K562 (cell line): ENCODE measurements around the gene EGR1. TPM values are rescaled to one million over a fixed set of nuclear protein-coding genes. Genes with fewer than 3 reads are reported as not detected.

Source experiments
- EHMT2 ChIP-seq: fragments of 450-650 bp; IDR thresholded peaks from 2 replicates; pipeline ENCODE4 v1.6.1; 2018; ENCODE audit warnings: antibody characterized with exemption
- ELK3 ChIP-seq: fragments of 450-650 bp; formaldehyde crosslinking; IDR thresholded peaks from 2 replicates; pipeline ENCODE4 v1.4.0; 2020; ENCODE audit warnings: mild to moderate bottlenecking
- FOXA1 ChIP-seq: fragments of 450-650 bp; IDR thresholded peaks from 2 replicates; pipeline ENCODE4 v1.6.1; 2016; ENCODE audit warnings: mild to moderate bottlenecking, borderline replicate concordance
- FOXP4 ChIP-seq: sonication (generic); formaldehyde crosslinking; IDR thresholded peaks from 2 replicates; pipeline ENCODE4 v1.8.0; 2022; ENCODE audit warnings: mild to moderate bottlenecking, missing genetic modification reagents, borderline replicate concordance
- GATAD2A ChIP-seq: fragments of 450-650 bp; IDR thresholded peaks from 2 replicates; pipeline ENCODE4 v1.6.1; 2017
- GTF2B ChIP-seq: IDR thresholded peaks from 2 replicates; pipeline ENCODE4 v1.6.1; 2011; ENCODE audit not compliant: insufficient read length; ENCODE audit errors: extremely low read depth
- MLLT1 ChIP-seq, 2 experiments: fragments of 450-650 bp; IDR thresholded peaks; 2 replicates each; pipeline ENCODE4 v1.6.1; 2016
- MTF1 ChIP-seq: fragments of 250-450 bp; sonication (Bioruptor Pico); IDR thresholded peaks from 2 replicates; pipeline ENCODE4 v1.9.0; 2021; ENCODE audit warnings: moderate library complexity, mild to moderate bottlenecking, inconsistent platforms, borderline replicate concordance
- NR2C2 ChIP-seq, 2 experiments: fragments of 200-800 bp in 1 of 2; sonication (Bioruptor generic) in 1 of 2; sonication (generic) in 1 of 2; formaldehyde crosslinking in 1 of 2; IDR thresholded peaks; 2 replicates each; pipeline versions ENCODE4 v1.6.1 to v1.8.0; 2016 to 2022; ENCODE audit warnings: mild to moderate bottlenecking in 1 of 2, missing compliant biosample characterization in 1 of 2, missing genetic modification characterization in 1 of 2, missing genetic modification reagents in 1 of 2
- OTX1 ChIP-seq: fragments of 450-650 bp; formaldehyde crosslinking; IDR thresholded peaks from 2 replicates; pipeline ENCODE4 v1.4.0; 2022; ENCODE audit warnings: mild to moderate bottlenecking
- RBM34 ChIP-seq: fragments of 200-400 bp; formaldehyde crosslinking; IDR thresholded peaks from 2 replicates; pipeline ENCODE4 v1.6.1; 2018; ENCODE audit warnings: low read length, borderline replicate concordance; ENCODE audit not compliant: insufficient read depth
- SAFB ChIP-seq: fragments of 200-400 bp; formaldehyde crosslinking; IDR thresholded peaks from 2 replicates; pipeline ENCODE4 v1.6.1; 2017; ENCODE audit warnings: low read depth, low read length, borderline replicate concordance
- SAP30 ChIP-seq: fragments of 200-600 bp; sonication (generic); IDR thresholded peaks from 2 replicates; pipeline ENCODE4 v1.6.1; 2012; ENCODE audit warnings: borderline replicate concordance, low read depth, mild to moderate bottlenecking, moderate library complexity, low read length, control low read depth, inconsistent platforms; ENCODE audit not compliant: insufficient read depth, poor library complexity, severe bottlenecking
- SETDB1 ChIP-seq: IDR thresholded peaks from one replicate; pipeline ENCODE4 v1.6.1; 2012; ENCODE audit warnings: low read length, control low read depth, inconsistent platforms
- SMARCA4 ChIP-seq: fragments of 450-650 bp; IDR thresholded peaks from 2 replicates; pipeline ENCODE4 v1.6.1; 2016
- TCF15 ChIP-seq: fragments of 250-450 bp; sonication (Bioruptor Pico); IDR thresholded peaks from 2 replicates; pipeline ENCODE4 v1.8.0; 2022; ENCODE audit warnings: moderate library complexity, mild to moderate bottlenecking, inconsistent platforms
- U2AF1 ChIP-seq: fragments of 200-400 bp; formaldehyde crosslinking; optimal IDR thresholded peaks from 2 replicates; pipeline ENCODE3; 2017; ENCODE audit warnings: mild to moderate bottlenecking, low read depth, low read length, moderate library complexity
- ZNF239 ChIP-seq: fragments of 250-450 bp; sonication (Bioruptor Pico); IDR thresholded peaks from 2 replicates; pipeline ENCODE4 v1.4.0; 2020; ENCODE audit warnings: mild to moderate bottlenecking
- ZNF695 ChIP-seq: fragments of 450-650 bp; formaldehyde crosslinking; IDR thresholded peaks from 2 replicates; pipeline ENCODE4 v1.4.0; 2020; ENCODE audit warnings: mild to moderate bottlenecking, moderate library complexity
- ZNF778 ChIP-seq: fragments of 450-650 bp; formaldehyde crosslinking; IDR thresholded peaks from 2 replicates; pipeline ENCODE4 v1.4.0; 2020; ENCODE audit warnings: mild to moderate bottlenecking, moderate library complexity
- polyA plus RNA-seq, 8 experiments: library from polyadenylated mRNA; depleted of rRNA in 4 of 8; stranded (reverse) in 5 of 8; unstranded in 3 of 8; fragments of >200 nt; fragmentation: Nextera tagmentation in 2 of 8; fragmentation: Illumina TruSeq in 1 of 8; extraction: Ambion mirVana in 2 of 8; extraction: Trizol in 1 of 8; gene quantifications; 2 replicates each; pipeline versions ENCODE4 v1.2.1 to v1.2.3, GENCODE V29; 2011 to 2014; ENCODE audit warnings: inconsistent platforms in 1 of 8, missing spikeins in 1 of 8
- total RNA-seq, 7 experiments: library from RNA; depleted of rRNA in 6 of 7; stranded (reverse); fragments of >200 nt in 6 of 7; fragmentation: Illumina TruSeq in 2 of 7; extraction: Trizol in 2 of 7; gene quantifications; 2 replicates each; pipeline versions ENCODE4 v1.2.1 to v1.2.3, GENCODE V29; 2011 to 2021; ENCODE audit warnings: low replicate concordance in 1 of 7

Gene EGR1
- total and polyA plus RNA-seq, 9 of the 15 experiments (the other 6 are each of a cell fraction or from before 2014, with no cell fraction given): 1.3 to 132 (median 21.5) TPM

DNA sequence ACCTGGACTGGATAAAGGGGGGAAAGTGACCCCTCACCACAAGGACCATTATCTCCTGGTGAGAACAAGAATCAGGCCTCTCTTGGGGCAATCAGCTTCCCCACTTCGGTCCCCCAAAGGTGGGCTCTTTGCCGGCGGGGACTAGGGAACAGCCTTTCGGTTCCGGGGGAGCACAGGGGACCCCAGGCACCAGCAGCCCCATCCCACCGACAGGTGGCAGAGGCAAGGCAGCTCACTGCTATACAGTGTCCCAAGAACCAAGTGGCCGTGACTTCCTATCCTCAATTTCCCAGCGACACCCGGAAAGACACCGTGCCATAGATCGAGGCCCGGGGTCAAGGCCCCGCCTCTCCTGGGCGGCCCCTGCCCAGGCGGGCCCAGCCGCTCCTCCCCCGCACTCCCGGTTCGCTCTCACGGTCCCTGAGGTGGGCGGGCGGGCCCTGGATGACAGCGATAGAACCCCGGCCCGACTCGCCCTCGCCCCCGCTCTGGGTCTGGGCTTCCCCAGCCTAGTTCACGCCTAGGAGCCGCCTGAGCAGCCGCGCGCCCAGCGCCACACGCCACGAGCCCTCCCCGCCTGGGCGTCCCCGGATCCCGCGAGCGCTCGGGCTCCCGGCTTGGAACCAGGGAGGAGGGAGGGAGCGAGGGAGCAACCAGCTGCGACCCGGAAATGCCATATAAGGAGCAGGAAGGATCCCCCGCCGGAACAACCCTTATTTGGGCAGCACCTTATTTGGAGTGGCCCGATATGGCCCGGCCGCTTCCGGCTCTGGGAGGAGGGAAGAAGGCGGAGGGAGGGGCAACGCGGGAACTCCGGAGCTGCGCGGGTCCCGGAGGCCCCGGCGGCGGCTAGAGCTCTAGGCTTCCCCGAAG lies 655 bp upstream of the EGR1 start (continued):
- no peak for TF ChIP-seq FOXP4 (CRISPR knock-in tag)
- no peak for TF ChIP-seq GTF2B
- no peak for TF ChIP-seq ZNF695 (CRISPR knock-in tag)
- no peak for TF ChIP-seq ELK3 (CRISPR knock-in tag)
- no peak for TF ChIP-seq MTF1 (CRISPR knock-in tag)
- no peak for TF ChIP-seq ZNF778
- TF ChIP-seq NR2C2 (CRISPR knock-in tag; IDR thresholded peaks at IDR 0.05): no peak
- peak; percentile 95 for TF ChIP-seq NR2C2 (tag; IDR thresholded peaks at IDR 0.05)
- TF ChIP-seq U2AF1: peak; percentile 65
- TF ChIP-seq FOXA1: no peak
- TF ChIP-seq SAFB: no peak
- TF ChIP-seq GATAD2A: 0 out of 2 replicates have a peak, but pooled peaks have one; percentile 60
- no peak for TF ChIP-seq OTX1
- TF ChIP-seq EHMT2: no peak
- TF ChIP-seq MLLT1 (IDR thresholded peaks at IDR 0.05): 0 out of 4 replicates have a peak, but pooled peaks of 1 of the 2 experiments have one; percentile 45
- TF ChIP-seq TCF15: no peak
- TF ChIP-seq SMARCA4: no peak; the same call in 1 of the 2 replicates
- TF ChIP-seq RBM34: no peak
- TF ChIP-seq SETDB1: no peak
- 0 out of 2 replicates have a peak, but pooled peaks have one; percentile 5 for TF ChIP-seq ZNF239 (CRISPR knock-in tag)
- TF ChIP-seq SAP30: peak; percentile 74
